H9 (cell line): Measurements from ENCODE around the gene CDK5RAP1. TPM values are rescaled to one million over a fixed set of nuclear protein-coding genes. Genes with fewer than 3 reads are reported as not detected.

ENCODE experiments used
- DNase-seq: peaks from one replicate; pipeline ENCODE4 v3.0.0-alpha.2; 2017
- H2AFZ ChIP-seq: one replicate; pipeline ENCODE4 v1.6.1; 2013; ENCODE audit warnings: mild to moderate bottlenecking, low read length, control low read depth, moderate library complexity
- H2AK5ac ChIP-seq: 2 replicates; pipeline ENCODE4 v1.6.1; 2013; ENCODE audit warnings: low read length, control low read depth, mixed read lengths; ENCODE audit not compliant: insufficient read length
- H2BK120ac ChIP-seq: one replicate; pipeline ENCODE4 v1.6.1; 2013; ENCODE audit warnings: low read depth, mild to moderate bottlenecking, low read length, control low read depth, inconsistent platforms; ENCODE audit not compliant: poor library complexity, severe bottlenecking
- H2BK12ac ChIP-seq: 2 replicates; pipeline ENCODE4 v1.6.1; 2013; ENCODE audit warnings: low read length, control low read depth, mixed read lengths, low read depth; ENCODE audit not compliant: insufficient read length
- H2BK15ac ChIP-seq: 2 replicates; pipeline ENCODE4 v1.6.1; 2013; ENCODE audit warnings: low read depth, low read length, control low read depth
- H2BK20ac ChIP-seq: one replicate; pipeline ENCODE4 v1.6.1; 2013; ENCODE audit warnings: low read depth, mild to moderate bottlenecking, low read length, control low read depth, inconsistent platforms; ENCODE audit not compliant: poor library complexity, severe bottlenecking
- H2BK5ac ChIP-seq: 2 replicates; pipeline ENCODE4 v1.6.1; 2013; ENCODE audit warnings: low read length, control low read depth, mixed read lengths; ENCODE audit not compliant: insufficient read length
- H3K14ac ChIP-seq: 2 replicates; pipeline ENCODE4 v1.6.1; 2013; ENCODE audit warnings: low read length, control low read depth; ENCODE audit not compliant: insufficient read depth
- H3K18ac ChIP-seq: 2 replicates; pipeline ENCODE4 v1.6.1; 2013; ENCODE audit warnings: low read depth, mild to moderate bottlenecking, mixed read lengths, low read length, control low read depth; ENCODE audit not compliant: insufficient read length
- H3K23ac ChIP-seq: 2 replicates; pipeline ENCODE4 v1.6.1; 2013; ENCODE audit warnings: low read length, control low read depth, mixed read lengths, low read depth; ENCODE audit not compliant: insufficient read length
- H3K23me2 ChIP-seq: 2 replicates; pipeline ENCODE4 v1.6.1; 2013; ENCODE audit warnings: low read depth, mild to moderate bottlenecking, mixed read lengths, low read length, control low read depth; ENCODE audit not compliant: insufficient read length, poor library complexity, severe bottlenecking
- H3K27ac ChIP-seq: 2 replicates; pipeline ENCODE4 v1.5.1; 2013; ENCODE audit warnings: low read length, control low read depth, mixed read lengths, low read depth; ENCODE audit not compliant: insufficient read length
- H3K27me3 ChIP-seq: 2 replicates; pipeline ENCODE4 v1.6.1; 2013; ENCODE audit warnings: low read length, control low read depth, inconsistent platforms; ENCODE audit not compliant: insufficient read depth
- H3K4ac ChIP-seq: 2 replicates; pipeline ENCODE4 v1.6.1; 2013; ENCODE audit warnings: low read depth, mild to moderate bottlenecking, control low read depth, inconsistent platforms, low read length, moderate library complexity
- H3K4me1 ChIP-seq: 2 replicates; pipeline ENCODE4 v1.6.1; 2013; ENCODE audit warnings: low read length, control low read depth, inconsistent platforms; ENCODE audit not compliant: insufficient read depth
- H3K4me2 ChIP-seq: 2 replicates; pipeline ENCODE4 v1.6.1; 2013; ENCODE audit warnings: low read length, control low read depth, mixed read lengths; ENCODE audit not compliant: insufficient read length, insufficient read depth
- H3K56ac ChIP-seq: 2 replicates; pipeline ENCODE4 v1.6.1; 2013; ENCODE audit warnings: low read depth, mild to moderate bottlenecking, mixed read lengths, low read length, control low read depth; ENCODE audit not compliant: insufficient read length
- H3K79me1 ChIP-seq: 2 replicates; pipeline ENCODE4 v1.6.1; 2013; ENCODE audit warnings: low read depth, mild to moderate bottlenecking, moderate library complexity, low read length, control low read depth, inconsistent platforms; ENCODE audit not compliant: insufficient read depth, poor library complexity, severe bottlenecking
- H3K79me2 ChIP-seq: 2 replicates; pipeline ENCODE4 v1.6.1; 2013; ENCODE audit warnings: low read length, control low read depth, inconsistent platforms; ENCODE audit not compliant: insufficient read depth
- H3K9ac ChIP-seq: 2 replicates; pipeline ENCODE4 v1.6.1; 2013; ENCODE audit warnings: low read length, control low read depth, mixed read lengths; ENCODE audit not compliant: insufficient read length; ENCODE audit errors: extremely low read depth
- H3K9me3 ChIP-seq: one replicate; pipeline ENCODE4 v1.6.1; 2013; ENCODE audit warnings: low read depth, low read length, inconsistent platforms; ENCODE audit not compliant: control insufficient read depth
- H3T11ph ChIP-seq: one replicate; pipeline ENCODE4 v1.6.1; 2013; ENCODE audit warnings: mild to moderate bottlenecking, low read length, control low read depth, inconsistent platforms
- H4K20me1 ChIP-seq: one replicate; pipeline ENCODE4 v1.6.1; 2013; ENCODE audit not compliant: control insufficient read depth, insufficient read length, insufficient read depth
- H4K5ac ChIP-seq: 2 replicates; pipeline ENCODE4 v1.6.1; 2013; ENCODE audit warnings: low read depth, mild to moderate bottlenecking, mixed read lengths, low read length, control low read depth; ENCODE audit not compliant: insufficient read length
- H4K8ac ChIP-seq: replicated peaks from 2 replicates; pipeline ENCODE4 v1.6.1; 2013; ENCODE audit warnings: low read length, control low read depth, mixed read lengths, low read depth; ENCODE audit not compliant: insufficient read length
- H4K91ac ChIP-seq: 2 replicates; pipeline ENCODE4 v1.6.1; 2013; ENCODE audit warnings: low read depth, mild to moderate bottlenecking, moderate library complexity, mixed read lengths, low read length, control low read depth; ENCODE audit not compliant: insufficient read length
- H3K27ac Mint-ChIP-seq, 3 experiments: 2 replicates in 2 of 3; 3 replicates in 1 of 3; pipeline ENCODE4 v1.8.0; 2020 to 2021; ENCODE audit warnings: mixed read lengths in 3 of 3, mild to moderate bottlenecking in 1 of 3, moderate library complexity in 1 of 3
- H3K27me3 Mint-ChIP-seq: 2 replicates; pipeline ENCODE4 v1.8.0; 2021; ENCODE audit warnings: low read depth, mild to moderate bottlenecking, moderate library complexity, mixed read lengths
- H3K36me3 Mint-ChIP-seq, 3 experiments: 2 replicates in 2 of 3; 3 replicates in 1 of 3; pipeline ENCODE4 v1.8.0; 2020 to 2021; ENCODE audit warnings: low read depth in 3 of 3, mixed read lengths in 3 of 3; ENCODE audit not compliant: insufficient read depth in 1 of 3
- H3K4me1 Mint-ChIP-seq, 2 experiments: 2 replicates each; pipeline ENCODE4 v1.8.0; 2020; ENCODE audit warnings: mixed read lengths in 2 of 2
- H3K4me3 Mint-ChIP-seq, 2 experiments: 2 replicates in 1 of 2; 3 replicates in 1 of 2; pipeline ENCODE4 v1.8.0; 2020 to 2021; ENCODE audit warnings: mild to moderate bottlenecking in 2 of 2, mixed read lengths in 2 of 2, moderate library complexity in 1 of 2
- H3K9me3 Mint-ChIP-seq, 2 experiments: 2 replicates in 1 of 2; 3 replicates in 1 of 2; pipeline ENCODE4 v1.8.0; 2020; ENCODE audit warnings: mild to moderate bottlenecking in 2 of 2, mixed read lengths in 2 of 2, moderate library complexity in 1 of 2
- CTCF ChIP-seq: fragments of 200-600 bp; sonication (generic); conservative IDR thresholded peaks from 3 replicates; pipeline ENCODE4 v1.8.0; 2021; ENCODE audit warnings: antibody characterized with exemption, mild to moderate bottlenecking
- WGBS: extraction: QIAGEN DNeasy Blood & Tissue Kit; methylation state at CpG from one replicate; pipeline ENCODE4 v1.1.7; 2013; ENCODE audit warnings: missing lambda C conversion rate, low lambda C conversion rate, mixed read lengths; ENCODE audit not compliant: insufficient read length; ENCODE audit errors: extremely low coverage; 5-methylcytosine and 5-hydroxymethylcytosine counted together
- total RNA-seq: library from RNA; stranded (reverse); gene quantifications from 2 replicates; pipeline ENCODE4 v1.2.1, GENCODE V29; 2021

CDK5RAP1 gene
- total RNA-seq, 1 experiment from 2014 or later = 66.4 TPM

- WGBS = no CpG with 5 or more reads among the region's 5 CpGs
- H3K9me3 ChIP-seq = no peaks in the 10 kb centered on the region
These were observed 33.1 kb upstream of the CDK5RAP1 start for GRCh38 chr20:33434434-33434833.

More at GRCh38 chr20:33434434-33434833, 33.1 kb upstream of the CDK5RAP1 start:
- no peak overlapping the region for H2BK120ac ChIP-seq
- H3K79me2 ChIP-seq = no peaks in the 10 kb centered on the region
- H3K14ac ChIP-seq = no peak overlapping the region
- H2BK20ac ChIP-seq = no peak overlapping the region
- Mint-ChIP-seq H3K4me3 (no peak overlapping the region), H3K9me3 (no peaks in the 10 kb centered on the region), H3K4me1 (no peaks in the 10 kb centered on the region), H3K27me3 (no peaks in the 10 kb centered on the region), H3K27ac (peak overlapping the region in 1 of 3 experiments; percentile 56; a peak in 1 of 7 replicates), H3K36me3 (peaks cover 0 to 5% (median 4%) of the 10 kb centered on the region in 3 experiments; a peak in 2 of 7 replicates)
- no peak overlapping the region for H3K4ac ChIP-seq
- H2BK12ac ChIP-seq = no peak overlapping the region
- no peak overlapping the region for H4K8ac ChIP-seq
- H2AFZ ChIP-seq = no peak overlapping the region
- H3K23me2 ChIP-seq = no peaks in the 10 kb centered on the region
- no peaks in the 10 kb centered on the region for H3K27me3 ChIP-seq
- no peak for DNase-seq
- H3K23ac ChIP-seq = no peak overlapping the region
- no peak overlapping the region for H2BK15ac ChIP-seq
- H3T11ph ChIP-seq = no peak overlapping the region
- no peak overlapping the region for H3K27ac ChIP-seq
- no peak overlapping the region for H3K56ac ChIP-seq
- no peak for TF ChIP-seq CTCF
- no peak overlapping the region for H4K5ac ChIP-seq
- H3K4me1 ChIP-seq = no peaks in the 10 kb centered on the region
- no peak overlapping the region for H3K4me2 ChIP-seq
- no peak overlapping the region for H2BK5ac ChIP-seq
- no peak overlapping the region for H4K91ac ChIP-seq
- H2AK5ac ChIP-seq = no peak overlapping the region
- no peak overlapping the region for H3K9ac ChIP-seq
- no peaks in the 10 kb centered on the region for H3K79me1 ChIP-seq
- H3K18ac ChIP-seq = no peak overlapping the region
- H4K20me1 ChIP-seq = no peaks in the 10 kb centered on the region
